ENCODE data around the gene POLR2I.
"Not testable (repeated sequence)": the region's sequence is repeated elsewhere in the genome, so short reads cannot be mapped to it uniquely, and the experiment has no call there.

Gene POLR2I

DNA sequence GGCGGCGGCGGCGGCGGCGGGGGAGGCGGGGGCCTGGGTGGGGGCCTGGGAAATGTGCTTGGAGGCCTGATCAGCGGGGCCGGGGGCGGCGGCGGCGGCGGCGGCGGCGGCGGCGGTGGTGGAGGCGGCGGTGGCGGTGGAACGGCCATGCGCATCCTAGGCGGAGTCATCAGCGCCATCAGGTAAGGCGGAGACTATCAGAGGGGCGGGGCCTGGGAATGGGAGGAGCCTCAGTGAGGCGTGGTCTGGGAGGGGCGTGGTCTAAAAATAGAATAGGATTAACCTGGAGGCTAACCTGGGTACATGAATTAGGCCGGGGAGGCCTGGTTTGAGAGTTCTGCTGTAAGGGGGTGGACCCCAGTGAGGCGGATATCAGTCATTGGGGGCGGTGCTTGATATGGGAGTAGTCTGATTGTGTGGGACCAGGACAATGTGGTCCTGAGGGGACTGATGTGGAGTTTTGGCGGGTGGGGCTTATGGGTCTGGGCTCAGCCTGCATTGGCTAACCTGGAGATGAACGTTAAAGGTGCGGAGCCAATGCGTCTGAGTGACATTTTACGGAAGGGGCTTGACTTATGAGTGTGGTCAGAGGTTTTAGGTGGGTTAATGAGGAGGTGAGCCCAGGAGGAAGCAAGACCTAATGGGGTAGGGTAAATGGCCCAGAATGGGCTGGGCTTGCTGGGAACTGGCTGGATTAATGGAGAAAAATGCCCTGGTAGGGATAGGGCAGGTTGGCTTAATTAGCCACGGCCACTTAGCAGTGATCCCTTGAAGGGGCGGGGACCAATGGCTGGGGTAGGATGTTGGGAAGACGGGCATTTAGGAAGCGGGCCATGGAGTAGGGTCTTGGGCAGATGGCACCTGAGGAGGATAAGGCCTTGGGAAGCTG lies 26.6 kb upstream of the POLR2I start:
- TF ChIP-seq CTCF (IDR thresholded peaks at IDR 0.05; ENCODE audit: low read depth, low read length), result no peak
- H3K4me3 ChIP-seq (ENCODE audit: low read depth, low read length), result peak overlapping the region; percentile 86

GRCh38 chr19:36140304-36141038 lies 25.8 kb upstream of the POLR2I start:
- no peak for TF ChIP-seq CTCF (IDR thresholded peaks at IDR 0.05; ENCODE audit: low read depth, low read length)
- H3K4me3 ChIP-seq (ENCODE audit: low read depth, low read length), result peak overlapping the region; percentile 86

DNA sequence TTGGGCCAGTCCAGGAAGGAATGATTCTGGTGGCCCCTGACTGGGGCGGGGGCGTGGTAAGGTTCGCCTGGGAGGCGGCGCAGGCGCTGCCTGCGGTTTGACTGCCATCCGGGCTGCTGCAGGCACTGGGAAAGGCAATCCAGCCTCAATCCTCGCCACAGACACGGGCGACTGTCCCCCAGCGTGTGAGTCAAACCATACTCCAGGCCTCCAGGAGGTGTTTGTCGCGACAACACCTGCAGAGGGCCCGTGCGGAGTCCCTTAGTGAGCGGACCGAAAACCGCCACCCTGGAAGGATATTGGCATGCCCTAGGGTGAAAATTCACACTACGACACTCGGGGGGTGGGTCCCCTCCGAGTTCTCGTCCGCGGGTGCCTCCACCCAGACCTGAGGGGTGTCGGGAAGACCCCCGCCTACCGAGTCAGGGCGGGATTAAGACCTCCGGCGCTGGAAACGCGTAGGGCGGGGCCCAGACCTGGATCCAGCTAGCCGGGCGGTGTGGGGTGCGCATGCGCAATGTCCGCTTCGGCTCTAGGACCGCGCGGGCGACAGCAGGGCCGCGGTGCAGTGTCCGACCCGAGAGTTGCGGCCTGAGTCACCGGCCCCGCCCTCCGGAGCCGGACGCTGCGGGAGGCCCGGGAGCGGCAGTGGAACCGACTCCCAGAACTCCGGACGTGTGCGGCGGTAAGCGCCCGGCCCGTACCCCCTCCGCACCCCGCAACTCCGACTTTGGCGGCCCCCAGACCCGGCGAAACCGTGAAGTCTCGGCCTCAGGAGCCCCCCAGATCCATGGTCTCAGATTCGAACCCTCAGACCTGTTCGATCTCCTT lies 25.0 kb upstream of the POLR2I start, which contains the start of gene CAPNS1:
Gene CAPNS1, plus strand, starts transcription at position 594 of the 831 bp plus-strand sequence. CDS start 946 bp downstream, outside the sequence.
- peak within 1 kb of the TSS; percentile 86 for H3K4me3 ChIP-seq (ENCODE audit: low read depth, low read length)
- TF ChIP-seq CTCF (IDR thresholded peaks at IDR 0.05; ENCODE audit: low read depth, low read length), result no peak

GRCh38 chr19:36139120-36139472 lies 24.4 kb upstream of the POLR2I start:
- TF ChIP-seq CTCF (IDR thresholded peaks at IDR 0.05; ENCODE audit: low read depth, low read length), result no peak
- peak overlapping the region; percentile 86 for H3K4me3 ChIP-seq (ENCODE audit: low read depth, low read length)

- no peak for TF ChIP-seq CTCF (IDR thresholded peaks at IDR 0.05; ENCODE audit: low read depth, low read length)
- H3K4me3 ChIP-seq (ENCODE audit: low read depth, low read length), result no peak overlapping the region
Observed at GRCh38 chr19:36136964-36137686, 22.4 kb upstream of the POLR2I start.

- H3K4me3 ChIP-seq (ENCODE audit: low read depth, low read length), result not testable (repeated sequence)
Observed at GRCh38 chr19:36134867-36135266, 20.2 kb upstream of the POLR2I start.

DNA sequence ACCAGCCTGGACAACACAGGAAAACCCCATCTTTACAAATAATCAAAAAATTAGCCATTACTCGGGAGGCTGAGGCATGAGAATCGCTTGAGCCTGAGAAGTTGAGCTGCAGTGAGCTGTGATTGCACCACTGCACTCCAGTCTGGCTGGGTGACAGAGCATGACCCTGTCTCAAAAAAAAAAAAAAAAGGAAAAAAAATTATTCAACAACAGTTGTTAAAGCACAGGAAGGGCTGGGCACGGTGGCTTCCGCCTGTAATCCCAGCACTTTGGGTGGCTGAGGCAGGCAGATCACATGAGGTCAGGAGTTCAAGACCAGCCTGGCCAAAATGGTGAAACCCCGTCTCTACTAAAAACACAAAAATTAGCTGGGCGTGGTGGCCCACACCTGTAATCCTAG lies 16.5 kb upstream of the POLR2I start:
- not testable (repeated sequence) for H3K4me3 ChIP-seq (ENCODE audit: low read depth, low read length)
